GM12874 (cell line): ENCODE results near the gene PTPRR.

Experiments
- CTCF ChIP-seq: IDR thresholded peaks from 2 replicates; pipeline ENCODE4 v1.5.1; 2011; ENCODE audit warnings: low read depth, mild to moderate bottlenecking, control low read depth, low read length, moderate library complexity; ENCODE audit not compliant: insufficient read depth

Gene PTPRR

GRCh38 chr12:70609739-70610491 is 310.6 kb downstream of the PTPRR start:
- no peak for TF ChIP-seq CTCF

GRCh38 chr12:70609203-70609602 is 311.3 kb downstream of the PTPRR start:
- no peak for TF ChIP-seq CTCF

- TF ChIP-seq CTCF = no peak
These were observed 312.4 kb downstream of the PTPRR start for GRCh38 chr12:70608184-70608583.

- TF ChIP-seq CTCF = no peak
These were observed 313.4 kb downstream of the PTPRR start for GRCh38 chr12:70607107-70607506.

GRCh38 chr12:70605976-70606375 is 314.6 kb downstream of the PTPRR start:
- no peak for TF ChIP-seq CTCF

GRCh38 chr12:70604662-70605061 is 315.9 kb downstream of the PTPRR start:
- no peak for TF ChIP-seq CTCF

GRCh38 chr12:70603044-70603443 is 317.5 kb downstream of the PTPRR start:
- no peak for TF ChIP-seq CTCF
